Colon (tissue), 2 donors: ENCODE results near the gene XXYLT1.

Source experiments
- FAIRE-seq: peaks from 2 replicates; lab custom pipeline; 2012; peaks lifted over from hg19 to GRCh38; lab: Jason Lieb, UNC
- donor health status: control.
- donor health status: control.

XXYLT1 gene

DNA sequence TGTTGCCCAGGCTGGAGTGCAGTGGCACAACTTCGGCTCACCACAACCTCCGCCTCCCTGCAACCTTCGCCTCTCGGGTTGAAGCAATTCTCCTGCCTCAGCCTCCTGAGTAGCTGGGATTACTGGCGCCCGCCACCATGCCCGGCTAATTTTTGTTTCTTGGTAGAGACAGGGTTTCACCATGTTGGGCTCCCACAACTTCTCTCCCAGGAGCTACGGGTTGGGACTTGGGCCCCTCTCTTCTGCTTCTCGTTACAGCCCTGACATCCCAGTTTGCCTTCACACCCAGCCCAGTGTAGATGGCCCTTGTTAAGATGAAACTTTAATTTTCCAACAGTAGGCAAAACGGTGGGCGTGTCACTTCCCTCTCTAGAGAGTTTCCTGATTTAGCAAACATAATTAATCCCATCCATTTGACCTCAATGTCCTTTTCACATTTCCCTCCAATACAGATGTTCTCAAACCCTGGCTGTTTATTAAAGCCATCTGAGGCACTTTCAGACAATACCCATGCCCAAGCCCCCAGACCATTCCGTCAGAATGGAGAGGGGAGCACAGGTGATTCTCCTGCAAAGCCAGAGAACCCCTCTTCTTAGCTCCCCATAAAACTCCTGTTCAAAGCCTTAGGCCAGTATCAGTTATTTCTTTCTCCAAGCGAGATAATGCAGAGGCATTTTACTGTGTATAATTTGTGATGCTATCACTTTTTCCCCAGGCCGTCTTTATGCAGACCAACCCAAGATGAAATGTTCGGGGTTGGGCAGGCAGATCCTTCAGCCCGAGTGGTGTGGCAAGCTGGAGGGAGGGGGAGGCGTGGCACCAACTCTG lies 245.7 kb downstream of the XXYLT1 start:
- no peak for FAIRE-seq

DNA sequence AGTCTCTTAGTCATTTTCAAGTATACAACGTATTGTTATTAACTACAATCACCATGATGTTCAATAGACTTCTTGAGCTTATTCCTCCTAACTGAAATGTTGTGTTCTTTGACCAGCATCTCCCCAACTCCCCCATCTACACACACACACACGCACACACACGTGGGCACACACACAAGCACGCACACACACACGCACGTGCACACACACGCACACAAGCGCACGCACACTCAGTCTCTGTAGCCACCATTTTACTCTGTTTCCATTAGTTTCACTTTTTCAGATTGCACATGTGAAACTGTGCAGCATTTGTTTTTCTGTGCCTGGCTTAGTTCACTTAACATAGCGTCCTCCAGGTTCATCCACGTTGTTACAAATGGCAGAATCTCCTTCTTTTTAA lies 247.0 kb downstream of the XXYLT1 start:
- FAIRE-seq = no peak

DNA sequence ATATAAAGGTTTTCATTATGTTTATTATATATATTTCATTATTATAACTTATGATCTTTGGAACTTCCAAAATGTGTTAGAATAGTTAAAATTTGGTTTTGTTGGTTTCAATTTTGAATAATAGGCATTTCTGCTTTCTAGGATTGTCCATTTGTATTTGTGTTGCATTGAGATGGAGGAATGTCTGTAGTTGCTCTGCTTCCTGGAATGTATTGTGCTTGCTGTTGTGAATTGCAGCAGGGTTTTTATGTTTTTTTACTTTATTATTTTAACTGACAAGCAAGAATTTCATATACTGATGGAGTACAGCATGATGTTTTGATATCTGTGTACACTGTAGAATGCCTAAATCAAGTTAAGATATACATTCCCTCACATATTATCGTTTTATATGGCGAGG lies 247.4 kb downstream of the XXYLT1 start:
- FAIRE-seq = no peak

DNA sequence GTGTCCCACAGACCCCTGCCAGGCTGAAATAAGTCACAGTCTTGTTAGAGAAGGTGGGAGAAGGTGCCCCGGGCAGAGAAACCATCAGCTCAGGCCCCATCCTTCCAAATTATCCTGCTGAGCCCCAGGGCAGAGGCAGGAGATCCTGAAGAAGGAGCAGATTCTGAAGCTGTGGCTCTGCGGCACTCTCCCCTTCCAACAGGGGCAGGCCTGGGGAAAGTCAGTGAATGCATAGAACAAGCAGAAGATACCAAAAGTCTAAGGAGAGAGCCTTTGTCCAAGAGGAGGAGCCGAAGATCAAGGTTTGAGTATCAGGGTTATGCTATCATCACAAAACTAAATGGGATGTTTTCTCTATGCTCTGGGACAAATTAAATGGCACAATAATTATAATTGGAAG lies 249.3 kb downstream of the XXYLT1 start:
- FAIRE-seq = no peak

DNA sequence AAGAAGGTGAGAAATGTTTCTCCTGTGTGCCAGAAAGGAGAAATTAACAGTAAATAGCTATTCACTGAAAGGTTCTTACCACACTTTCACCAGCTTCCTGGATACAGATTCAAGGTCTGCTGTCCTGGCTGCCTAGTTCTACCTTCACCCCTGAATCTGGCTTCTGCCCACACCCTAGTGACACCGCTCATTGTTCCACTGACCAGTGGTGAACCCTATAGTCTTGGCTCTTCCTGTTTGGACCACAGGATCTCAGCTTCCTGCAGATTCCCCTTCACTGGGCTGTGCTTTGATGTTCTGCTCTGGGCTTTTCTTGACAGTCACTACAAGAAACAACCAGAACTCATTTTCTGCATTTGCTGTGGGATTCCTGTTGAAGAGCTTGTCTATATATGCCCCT lies 250.0 kb downstream of the XXYLT1 start:
- FAIRE-seq = no peak

DNA sequence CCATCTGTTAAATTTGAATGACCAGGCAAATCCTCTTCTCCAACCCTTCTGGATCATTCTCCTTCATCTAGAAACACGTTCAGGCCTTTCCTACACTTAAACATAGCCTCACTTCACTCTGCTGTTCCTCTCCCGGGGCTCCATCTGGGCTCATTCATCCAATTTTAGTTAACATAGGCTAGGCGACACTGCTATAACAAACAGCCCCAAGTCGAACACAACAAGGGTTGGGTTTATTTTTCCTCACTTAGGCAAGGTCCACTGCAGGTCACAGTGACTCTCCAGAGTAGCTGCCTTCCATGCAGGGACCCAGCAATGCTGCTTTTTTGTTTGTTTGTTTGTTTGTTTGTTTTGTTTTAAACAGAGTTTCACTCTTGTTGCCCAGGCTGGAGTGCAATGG lies 250.8 kb downstream of the XXYLT1 start:
- no peak for FAIRE-seq

DNA sequence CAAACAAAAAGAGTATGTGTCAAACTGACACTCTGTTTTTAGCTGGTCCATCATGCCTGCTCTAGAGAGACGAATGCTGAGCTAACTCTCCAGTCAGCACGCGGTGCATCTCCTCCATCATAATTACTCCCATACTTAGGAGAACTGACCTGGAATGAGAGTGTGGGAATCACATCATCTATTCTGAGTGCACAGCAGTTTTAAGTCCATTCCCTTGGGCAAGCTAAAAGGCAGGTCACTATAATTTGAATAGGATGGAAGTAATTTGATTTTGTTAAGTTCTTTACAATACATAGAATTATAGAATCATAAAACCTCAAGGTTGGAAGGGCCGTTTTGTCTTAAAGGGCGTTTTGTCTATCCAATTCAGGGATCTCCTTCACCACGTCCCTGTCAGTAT lies 251.6 kb downstream of the XXYLT1 start:
- FAIRE-seq = no peak
